Memory B cell (primary cell): Measurements from ENCODE around the gene MS4A18.

Experiments used
- ATAC-seq: fragments of 150-1000 bp; cut with Tn5 transposase; 2 replicates; pipeline ENCODE4 v1.10.0; 2021; ENCODE audit warnings: low read depth, mild to moderate bottlenecking, moderate library complexity
- DNase-seq, 2 donors: peaks; one replicate each; pipeline ENCODE4 v3.0.0; 2022; ENCODE audit warnings: low spot score in 2 of 2
- H3K27ac Mint-ChIP-seq: one replicate; pipeline ENCODE4 v1.8.0; 2022; ENCODE audit warnings: mild to moderate bottlenecking, moderate library complexity, mixed read lengths
- H3K27me3 Mint-ChIP-seq: one replicate; pipeline ENCODE4 v1.8.0; 2022; ENCODE audit warnings: mixed read lengths
- H3K36me3 Mint-ChIP-seq: one replicate; pipeline ENCODE4 v1.8.0; 2022; ENCODE audit warnings: mild to moderate bottlenecking, mixed read lengths
- H3K4me1 Mint-ChIP-seq: one replicate; pipeline ENCODE4 v1.8.0; 2022; ENCODE audit warnings: mixed read lengths
- H3K4me3 Mint-ChIP-seq: one replicate; pipeline ENCODE4 v1.8.0; 2022; ENCODE audit warnings: mild to moderate bottlenecking, moderate library complexity, mixed read lengths
- H3K9me3 Mint-ChIP-seq: one replicate; pipeline ENCODE4 v1.8.0; 2022; ENCODE audit warnings: mixed read lengths

The MS4A18 gene

GRCh38 chr11:60781286-60781980 lies 56.9 kb downstream of the MS4A18 start:
- no peaks in the 10 kb centered on the region for H3K27me3 Mint-ChIP-seq
- H3K9me3 Mint-ChIP-seq, result peaks cover 2% of the 10 kb centered on the region
- ATAC-seq (peak; percentile 59), DNase-seq (no peak)
- no peaks in the 10 kb centered on the region for H3K36me3 Mint-ChIP-seq
- H3K27ac Mint-ChIP-seq, result no peak overlapping the region
- no peaks in the 10 kb centered on the region for H3K4me1 Mint-ChIP-seq
- H3K4me3 Mint-ChIP-seq, result no peak overlapping the region

GRCh38 chr11:60781981-60782316 lies 57.4 kb downstream of the MS4A18 start:
- Mint-ChIP-seq H3K4me1 (no peaks in the 10 kb centered on the region), H3K27me3 (no peaks in the 10 kb centered on the region), H3K27ac (no peak overlapping the region), H3K36me3 (no peaks in the 10 kb centered on the region), H3K9me3 (peaks cover 2% of the 10 kb centered on the region), H3K4me3 (no peak overlapping the region)
- DNase-seq, result no peak
- ATAC-seq, result no peak

- H3K27ac Mint-ChIP-seq, result no peak overlapping the region
- ATAC-seq (no peak), DNase-seq (no peak)
- H3K36me3 Mint-ChIP-seq, result no peaks in the 10 kb centered on the region
- no peaks in the 10 kb centered on the region for H3K4me1 Mint-ChIP-seq
- H3K9me3 Mint-ChIP-seq, result peaks cover 2% of the 10 kb centered on the region
- no peak overlapping the region for H3K4me3 Mint-ChIP-seq
- no peaks in the 10 kb centered on the region for H3K27me3 Mint-ChIP-seq
These were observed 58.0 kb downstream of the MS4A18 start for GRCh38 chr11:60782393-60783140.

GRCh38 chr11:60783141-60783484 lies 58.6 kb downstream of the MS4A18 start:
- DNase-seq (no peak), ATAC-seq (no peak)

GRCh38 chr11:60783911-60784310 lies 59.4 kb downstream of the MS4A18 start:
- DNase-seq (no peak), ATAC-seq (no peak)
- no peaks in the 10 kb centered on the region for H3K36me3 Mint-ChIP-seq
- no peak overlapping the region for H3K4me3 Mint-ChIP-seq
- no peaks in the 10 kb centered on the region for H3K27me3 Mint-ChIP-seq
- H3K4me1 Mint-ChIP-seq, result no peaks in the 10 kb centered on the region
- peaks cover 2% of the 10 kb centered on the region for H3K9me3 Mint-ChIP-seq
- H3K27ac Mint-ChIP-seq, result no peak overlapping the region

More at GRCh38 chr11:60783141-60783484, 58.6 kb downstream of the MS4A18 start:
- Mint-ChIP-seq H3K9me3 (peaks cover 2% of the 10 kb centered on the region), H3K4me3 (no peak overlapping the region), H3K27me3 (no peaks in the 10 kb centered on the region), H3K27ac (no peak overlapping the region), H3K36me3 (no peaks in the 10 kb centered on the region), H3K4me1 (no peaks in the 10 kb centered on the region)

- no peaks in the 10 kb centered on the region for H3K27me3 Mint-ChIP-seq
- H3K4me1 Mint-ChIP-seq, result no peaks in the 10 kb centered on the region
- DNase-seq (no peak), ATAC-seq (no peak)
- H3K36me3 Mint-ChIP-seq, result no peaks in the 10 kb centered on the region
- no peaks in the 10 kb centered on the region for H3K9me3 Mint-ChIP-seq
- H3K4me3 Mint-ChIP-seq, result no peak within 1 kb of the TSS
- H3K27ac Mint-ChIP-seq, result no peak within 1 kb of the TSS
These were observed 60.6 kb downstream of the MS4A18 start, which contains the start of gene MS4A10 for GRCh38 chr11:60785136-60785535. MS4A10 (plus strand) TSS chr11:60785333; CDS start chr11:60790336, 5,003 bp downstream.

GRCh38 chr11:60785806-60786361 lies 61.4 kb downstream of the MS4A18 start:
- DNase-seq (no peak), ATAC-seq (no peak)
- no peaks in the 10 kb centered on the region for H3K27me3 Mint-ChIP-seq
- H3K27ac Mint-ChIP-seq, result no peak overlapping the region
- no peak overlapping the region for H3K4me3 Mint-ChIP-seq
- no peaks in the 10 kb centered on the region for H3K36me3 Mint-ChIP-seq
- H3K9me3 Mint-ChIP-seq, result no peaks in the 10 kb centered on the region
- no peaks in the 10 kb centered on the region for H3K4me1 Mint-ChIP-seq

- no peak overlapping the region for H3K4me3 Mint-ChIP-seq
- DNase-seq (no peak), ATAC-seq (no peak)
- no peak overlapping the region for H3K27ac Mint-ChIP-seq
- no peaks in the 10 kb centered on the region for H3K27me3 Mint-ChIP-seq
- no peaks in the 10 kb centered on the region for H3K36me3 Mint-ChIP-seq
- H3K9me3 Mint-ChIP-seq, result no peaks in the 10 kb centered on the region
- no peaks in the 10 kb centered on the region for H3K4me1 Mint-ChIP-seq
These were observed 62.5 kb downstream of the MS4A18 start for GRCh38 chr11:60786811-60787567.

- Mint-ChIP-seq H3K9me3 (no peaks in the 10 kb centered on the region), H3K4me1 (no peaks in the 10 kb centered on the region), H3K27ac (no peak overlapping the region), H3K36me3 (no peaks in the 10 kb centered on the region), H3K27me3 (peaks cover 1% of the 10 kb centered on the region), H3K4me3 (no peak overlapping the region)
- ATAC-seq (no peak), DNase-seq (no peak)
These were observed 64.0 kb downstream of the MS4A18 start for GRCh38 chr11:60788401-60789125.

- Mint-ChIP-seq H3K4me3 (no peak overlapping the region), H3K27me3 (peaks cover 4% of the 10 kb centered on the region), H3K4me1 (no peaks in the 10 kb centered on the region), H3K27ac (no peak overlapping the region), H3K36me3 (no peaks in the 10 kb centered on the region), H3K9me3 (no peaks in the 10 kb centered on the region)
- ATAC-seq (no peak), DNase-seq (no peak)
These were observed 66.2 kb downstream of the MS4A18 start for GRCh38 chr11:60790726-60791125.

GRCh38 chr11:60791153-60791933 lies 66.8 kb downstream of the MS4A18 start:
- H3K27ac Mint-ChIP-seq, result no peak overlapping the region
- no peaks in the 10 kb centered on the region for H3K9me3 Mint-ChIP-seq
- ATAC-seq (no peak), DNase-seq (no peak)
- no peak overlapping the region for H3K4me3 Mint-ChIP-seq
- no peaks in the 10 kb centered on the region for H3K4me1 Mint-ChIP-seq
- H3K36me3 Mint-ChIP-seq, result no peaks in the 10 kb centered on the region
- H3K27me3 Mint-ChIP-seq, result peaks cover 4% of the 10 kb centered on the region

GRCh38 chr11:60792521-60792920 lies 68.0 kb downstream of the MS4A18 start:
- no peak overlapping the region for H3K4me3 Mint-ChIP-seq
- DNase-seq, result no peak
- no peaks in the 10 kb centered on the region for H3K36me3 Mint-ChIP-seq
- no peak overlapping the region for H3K27ac Mint-ChIP-seq
- ATAC-seq, result no peak
- no peaks in the 10 kb centered on the region for H3K9me3 Mint-ChIP-seq
- peaks cover 6% of the 10 kb centered on the region for H3K27me3 Mint-ChIP-seq
- no peaks in the 10 kb centered on the region for H3K4me1 Mint-ChIP-seq
